SJCRH30 (cell line): ENCODE measurements around the gene MMP24. TPM values are rescaled to one million over a fixed set of nuclear protein-coding genes. Genes with fewer than 3 reads are reported as not detected.
"Not testable (repeated sequence)": the region's sequence is repeated elsewhere in the genome, so short reads cannot be mapped to it uniquely, and the experiment has no call there.

ENCODE experiments used
- DNase-seq, 2 experiments: peaks; one replicate each; pipeline ENCODE4 v3.0.0-alpha.2; 2015 to 2020
- H3K27ac ChIP-seq: fragments of 250-450 bp; sonication (Bioruptor Pico); 2 replicates; pipeline ENCODE4 v1.5.1; 2020; ENCODE audit warnings: mild to moderate bottlenecking, moderate library complexity
- H3K27me3 ChIP-seq: fragments of 250-450 bp; sonication (Bioruptor Pico); 2 replicates; pipeline ENCODE4 v1.5.1; 2020; ENCODE audit warnings: mild to moderate bottlenecking, moderate library complexity
- H3K36me3 ChIP-seq: fragments of 250-450 bp; sonication (Bioruptor Pico); 2 replicates; pipeline ENCODE4 v1.5.1; 2020; ENCODE audit warnings: mild to moderate bottlenecking, moderate library complexity
- H3K4me1 ChIP-seq: fragments of 250-450 bp; sonication (Bioruptor Pico); 2 replicates; pipeline ENCODE4 v1.5.1; 2020; ENCODE audit warnings: mild to moderate bottlenecking, moderate library complexity
- H3K4me3 ChIP-seq: fragments of 250-450 bp; sonication (Bioruptor Pico); 2 replicates; pipeline ENCODE4 v1.5.1; 2020; ENCODE audit warnings: mild to moderate bottlenecking, moderate library complexity
- H3K9me3 ChIP-seq: fragments of 250-450 bp; sonication (Bioruptor Pico); replicated peaks from 2 replicates; pipeline ENCODE4 v1.5.1; 2020; ENCODE audit warnings: mild to moderate bottlenecking, moderate library complexity
- total RNA-seq: library from RNA; depleted of rRNA; stranded (reverse); fragments of >200 nt; shearing (Covaris generic); gene quantifications from 2 replicates; pipeline ENCODE4 v1.2.3, GENCODE V29; 2014

The MMP24 gene
- total RNA-seq, 1 experiment from 2014 or later = not detected

DNA sequence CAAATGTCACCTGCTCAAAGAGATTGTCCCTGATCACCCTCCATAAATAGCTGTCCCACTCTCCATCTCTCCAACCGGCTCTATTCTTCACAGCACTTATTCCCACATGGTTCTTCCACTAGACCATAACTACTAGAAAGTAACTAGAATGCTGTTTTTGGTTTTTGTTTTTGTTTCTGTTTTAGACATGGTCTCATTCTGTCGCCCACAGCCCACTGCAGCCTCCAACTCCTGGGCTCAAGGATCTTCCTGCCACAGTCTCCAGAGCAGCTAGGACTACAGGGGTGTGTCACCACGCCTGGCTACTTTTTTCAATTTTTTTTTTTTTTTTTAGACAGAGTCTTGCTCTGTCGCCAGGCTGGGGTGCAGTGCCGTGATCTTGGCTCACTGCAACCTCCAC is 12.2 kb downstream of the MMP24 start:
- no peak overlapping the region for H3K4me3 ChIP-seq
- 0 out of 2 replicates have a peak, but pooled peaks cover 5% of the 10 kb centered on the region for H3K9me3 ChIP-seq
- H3K4me1 ChIP-seq = no peaks in the 10 kb centered on the region
- no peak overlapping the region for H3K27ac ChIP-seq
- no peaks in the 10 kb centered on the region for H3K36me3 ChIP-seq
- H3K27me3 ChIP-seq = peaks cover 4% of the 10 kb centered on the region
- DNase-seq = no peak

DNA sequence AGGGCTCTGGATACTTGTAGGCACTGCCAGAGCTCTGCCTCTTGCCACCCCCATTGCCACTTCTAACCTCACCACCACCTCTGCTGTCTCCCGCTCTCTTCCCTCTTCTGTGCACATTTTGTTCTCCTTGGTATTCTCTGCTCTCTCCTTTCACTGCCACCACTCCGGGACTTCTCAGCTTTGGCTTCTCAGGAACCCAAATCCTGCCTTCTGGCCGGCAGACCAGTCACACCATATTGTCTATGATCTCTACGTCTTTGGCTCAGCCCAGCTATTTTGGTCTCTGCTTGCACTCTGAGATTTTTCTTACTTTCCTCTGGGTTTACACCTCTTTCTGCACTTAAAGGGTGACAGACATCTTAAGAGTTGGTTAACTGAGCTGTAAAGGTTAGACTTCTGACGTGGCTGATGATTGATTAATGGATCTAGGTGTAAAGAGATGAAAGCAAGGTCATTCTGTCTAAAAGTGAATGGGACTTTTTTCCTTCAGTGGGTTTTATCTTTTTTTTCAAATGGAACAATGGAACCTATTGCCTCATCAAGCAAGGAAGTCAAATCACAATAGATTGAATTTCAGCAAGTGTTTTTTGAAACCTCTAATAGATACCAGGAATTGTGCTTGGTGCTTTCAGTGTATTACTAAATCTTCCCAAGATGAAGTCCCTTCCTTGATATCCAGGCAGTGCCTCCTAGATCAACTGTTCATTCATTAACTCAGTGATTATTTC is 13.8 kb downstream of the MMP24 start:
- no peak for DNase-seq
- Histone ChIP-seq H3K27ac (no peak overlapping the region), H3K4me1 (no peaks in the 10 kb centered on the region), H3K27me3 (peaks cover 4% of the 10 kb centered on the region), H3K9me3 (0 out of 2 replicates have a peak, but pooled peaks cover 5% of the 10 kb centered on the region), H3K36me3 (no peaks in the 10 kb centered on the region), H3K4me3 (no peak overlapping the region)

DNA sequence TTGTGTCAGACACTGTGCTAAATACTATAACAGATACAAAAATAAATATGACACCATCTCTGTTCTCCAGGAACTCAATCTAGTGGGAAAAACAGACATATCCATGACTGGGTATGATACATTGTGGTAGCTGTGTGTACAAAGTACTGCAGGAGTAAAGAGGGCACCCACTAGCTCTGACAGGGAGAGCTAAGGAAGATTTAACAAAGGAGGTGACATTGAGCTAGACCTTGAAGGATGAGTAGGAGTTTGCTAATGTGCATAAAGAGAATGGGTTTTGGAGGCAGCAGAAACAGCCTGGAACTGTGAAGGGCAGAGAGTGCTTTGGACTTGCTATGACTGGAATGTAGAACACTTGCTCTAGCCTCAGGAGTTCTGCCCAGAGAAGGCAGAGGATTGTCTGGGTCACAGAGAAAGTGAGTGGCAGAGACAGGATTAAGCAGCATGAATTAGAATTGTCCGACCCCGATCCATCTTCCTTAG is 14.4 kb downstream of the MMP24 start:
- 0 out of 2 replicates have a peak, but pooled peaks cover 5% of the 10 kb centered on the region for H3K9me3 ChIP-seq
- H3K4me3 ChIP-seq = no peak overlapping the region
- H3K4me1 ChIP-seq = no peaks in the 10 kb centered on the region
- H3K27ac ChIP-seq = no peak overlapping the region
- no peaks in the 10 kb centered on the region for H3K36me3 ChIP-seq
- DNase-seq = no peak
- peaks cover 4% of the 10 kb centered on the region for H3K27me3 ChIP-seq

DNA sequence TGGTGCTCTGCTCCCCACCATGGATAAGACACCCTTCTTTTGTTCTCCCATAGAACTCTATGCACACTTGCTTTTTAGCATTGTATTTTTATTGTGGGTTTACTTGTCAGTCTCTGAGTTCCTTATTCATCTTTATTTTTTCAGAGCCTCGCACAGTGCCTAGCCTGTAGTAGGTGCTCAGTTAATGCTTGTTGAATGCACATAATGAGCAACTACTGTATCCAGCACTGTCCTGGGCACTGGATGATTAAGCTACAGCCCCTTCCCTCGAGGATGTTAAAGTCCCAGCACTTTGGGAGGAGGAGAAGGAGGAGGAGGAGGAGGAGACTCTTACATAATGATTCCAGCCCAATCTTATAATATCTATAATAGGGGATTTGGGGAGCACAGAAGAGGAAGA is 16.8 kb downstream of the MMP24 start:
- H3K4me1 ChIP-seq = no peaks in the 10 kb centered on the region
- H3K27ac ChIP-seq = no peak overlapping the region
- no peak overlapping the region for H3K4me3 ChIP-seq
- no peaks in the 10 kb centered on the region for H3K36me3 ChIP-seq
- DNase-seq = no peak
- peaks cover 4% of the 10 kb centered on the region; the same call in 1 of the 2 replicates for H3K27me3 ChIP-seq
- no peaks in the 10 kb centered on the region for H3K9me3 ChIP-seq

DNA sequence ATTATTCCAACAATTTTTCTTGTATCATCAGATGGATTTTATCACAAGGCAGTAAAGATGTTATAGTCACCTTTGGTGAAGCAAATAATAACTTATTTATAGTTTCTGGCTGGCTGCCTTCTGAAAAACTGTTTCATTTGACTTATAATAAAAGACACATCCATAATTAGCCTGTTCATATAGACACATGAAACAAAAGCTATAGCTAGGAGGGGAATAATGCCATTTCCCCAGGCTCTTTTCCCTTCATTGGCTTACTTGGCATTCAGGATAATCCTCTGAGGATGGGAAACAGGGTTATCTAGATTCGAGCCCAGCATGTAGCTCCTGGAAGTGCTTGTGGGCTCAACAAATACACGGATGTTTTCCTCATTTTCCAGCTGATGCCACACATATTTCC is 17.5 kb downstream of the MMP24 start:
- no peak overlapping the region for H3K4me3 ChIP-seq
- no peaks in the 10 kb centered on the region for H3K36me3 ChIP-seq
- H3K27me3 ChIP-seq = peaks cover 4% of the 10 kb centered on the region; the same call in 1 of the 2 replicates
- DNase-seq = no peak
- no peaks in the 10 kb centered on the region for H3K9me3 ChIP-seq
- no peaks in the 10 kb centered on the region for H3K4me1 ChIP-seq
- H3K27ac ChIP-seq = no peak overlapping the region

DNA sequence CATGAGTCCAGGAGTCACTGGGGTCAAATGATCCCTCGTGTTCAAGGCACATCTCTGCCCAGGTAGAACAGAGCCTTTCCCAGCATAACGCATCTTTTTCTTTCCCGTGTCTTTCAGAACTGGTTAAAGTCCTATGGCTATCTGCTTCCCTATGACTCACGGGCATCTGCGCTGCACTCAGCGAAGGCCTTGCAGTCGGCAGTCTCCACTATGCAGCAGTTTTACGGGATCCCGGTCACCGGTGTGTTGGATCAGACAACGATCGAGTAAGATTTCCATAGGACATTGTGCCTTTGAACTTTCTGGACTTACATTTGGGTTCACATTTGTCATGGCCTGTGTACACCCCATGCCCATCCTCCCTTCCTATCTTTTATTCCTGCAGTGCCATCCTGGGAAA is 20.2 kb downstream of the MMP24 start:
- H3K9me3 ChIP-seq = no peaks in the 10 kb centered on the region
- DNase-seq = no peak
- H3K4me3 ChIP-seq = no peak overlapping the region
- no peaks in the 10 kb centered on the region for H3K36me3 ChIP-seq
- no peaks in the 10 kb centered on the region for H3K4me1 ChIP-seq
- H3K27ac ChIP-seq = no peak overlapping the region
- no peaks in the 10 kb centered on the region; the same call in 1 of the 2 replicates for H3K27me3 ChIP-seq

DNA sequence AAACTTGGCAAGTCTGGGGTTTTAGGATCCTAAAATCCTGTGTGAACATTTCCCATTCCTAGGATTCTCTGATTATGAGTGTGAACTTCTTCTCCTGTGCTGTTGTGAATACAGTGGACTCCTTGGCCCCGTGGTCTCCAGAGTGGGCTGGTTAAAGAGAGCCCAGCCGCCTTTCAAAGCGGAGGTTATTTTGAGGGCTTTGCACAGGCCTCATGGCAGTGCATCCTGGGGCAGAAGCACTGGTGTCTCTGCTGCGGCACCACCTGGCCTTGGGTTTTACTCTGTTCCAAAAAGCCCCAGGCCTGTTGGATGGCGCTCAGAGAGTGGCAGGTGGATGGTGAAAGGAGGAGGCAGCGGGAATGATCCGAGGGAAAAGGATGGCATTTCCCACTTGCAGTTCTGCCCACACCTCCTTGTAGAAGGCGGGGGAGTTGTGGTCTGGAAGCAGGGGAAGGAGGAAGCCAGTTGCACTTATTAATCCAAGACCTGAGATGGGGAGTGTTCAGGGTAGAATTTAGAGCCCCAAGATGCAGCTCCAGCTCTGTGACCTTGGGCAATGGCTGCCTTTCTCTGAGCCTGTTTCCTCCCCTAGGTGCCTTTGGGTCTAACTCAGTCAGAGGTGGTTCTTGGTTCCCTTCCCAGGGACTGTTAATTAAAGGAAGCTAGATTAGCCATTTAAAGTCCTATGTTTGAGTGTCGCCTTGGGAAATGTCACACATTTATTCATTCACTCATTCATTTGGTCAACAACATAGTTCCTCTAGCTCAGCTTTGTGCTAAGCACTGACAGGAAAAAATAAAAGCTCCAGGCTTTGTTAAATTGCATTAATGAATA is 22.4 kb downstream of the MMP24 start:
- Histone ChIP-seq H3K27ac (no peak overlapping the region), H3K27me3 (no peaks in the 10 kb centered on the region; the same call in 1 of the 2 replicates), H3K4me3 (no peak overlapping the region), H3K4me1 (no peaks in the 10 kb centered on the region), H3K9me3 (no peaks in the 10 kb centered on the region), H3K36me3 (no peaks in the 10 kb centered on the region)
- DNase-seq = peak in 1 of 2 experiments; percentile 40

DNA sequence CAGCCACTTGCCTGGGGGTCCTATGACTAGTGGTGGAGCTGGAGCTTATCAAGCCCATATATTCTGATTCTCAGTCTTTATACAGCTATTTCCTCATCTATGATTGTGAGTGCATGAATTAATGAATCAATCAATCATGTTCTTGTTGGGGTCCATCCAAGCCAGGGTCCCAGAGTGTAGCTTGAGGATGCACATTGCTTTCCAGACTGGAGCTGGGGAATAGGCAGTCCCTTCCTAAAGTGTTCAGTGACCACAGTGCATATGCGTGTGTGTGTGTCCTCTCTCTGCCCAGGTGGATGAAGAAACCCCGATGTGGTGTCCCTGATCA is 25.1 kb downstream of the MMP24 start:
- no peaks in the 10 kb centered on the region for H3K4me1 ChIP-seq
- no peak for DNase-seq
- H3K4me3 ChIP-seq = no peak overlapping the region
- H3K9me3 ChIP-seq = no peaks in the 10 kb centered on the region
- H3K36me3 ChIP-seq = no peaks in the 10 kb centered on the region
- no peaks in the 10 kb centered on the region; the same call in 1 of the 2 replicates for H3K27me3 ChIP-seq
- H3K27ac ChIP-seq = no peak overlapping the region

DNA sequence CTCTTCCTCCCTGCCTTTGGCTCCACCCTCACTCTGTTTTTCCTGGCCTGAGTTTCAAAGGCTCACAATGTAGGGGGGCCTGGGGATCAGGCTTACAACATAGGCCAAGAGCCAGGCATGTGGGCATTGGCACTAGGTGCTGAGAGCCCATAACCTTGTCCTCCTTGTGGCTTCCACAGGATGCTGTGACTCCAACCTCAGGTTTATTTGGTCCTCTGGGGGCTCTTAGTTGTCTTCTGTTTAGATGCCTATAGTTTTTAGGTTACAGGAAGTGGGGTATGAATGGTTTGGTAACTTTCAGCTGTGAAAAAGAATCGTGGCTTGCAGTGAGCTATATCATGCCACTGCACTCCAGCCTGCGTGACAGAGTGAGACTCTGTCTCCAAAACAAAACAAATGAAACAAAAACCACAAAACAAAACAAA is 25.6 kb downstream of the MMP24 start:
- no peak overlapping the region for H3K4me3 ChIP-seq
- no peaks in the 10 kb centered on the region for H3K36me3 ChIP-seq
- H3K27ac ChIP-seq = no peak overlapping the region
- no peaks in the 10 kb centered on the region for H3K9me3 ChIP-seq
- DNase-seq = no peak
- H3K4me1 ChIP-seq = no peaks in the 10 kb centered on the region
- no peaks in the 10 kb centered on the region; the same call in 1 of the 2 replicates for H3K27me3 ChIP-seq

DNA sequence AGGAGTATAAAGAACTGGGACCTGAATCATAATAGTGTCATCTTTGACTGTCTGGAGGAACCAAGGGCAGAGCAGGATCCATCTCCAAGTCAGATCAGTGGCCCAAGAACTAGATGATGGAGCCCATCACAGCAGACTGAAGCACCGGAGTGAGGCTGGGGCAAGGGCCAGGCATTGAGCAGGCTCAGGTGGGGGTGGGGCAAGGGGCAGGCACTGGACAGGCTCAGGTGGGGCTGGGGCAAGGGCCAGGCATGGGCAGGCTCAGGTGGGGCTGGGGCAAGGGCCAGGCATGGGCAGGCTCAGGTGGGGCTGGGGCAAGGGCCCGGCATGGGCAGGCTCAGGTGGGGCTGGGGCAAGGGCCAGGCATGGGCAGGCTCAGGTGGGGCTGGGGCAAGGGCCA is 26.1 kb downstream of the MMP24 start:
- not testable (repeated sequence) for H3K9me3 ChIP-seq, H3K4me3 ChIP-seq, DNase-seq, H3K27me3 ChIP-seq, H3K4me1 ChIP-seq, H3K27ac ChIP-seq, H3K36me3 ChIP-seq

DNA sequence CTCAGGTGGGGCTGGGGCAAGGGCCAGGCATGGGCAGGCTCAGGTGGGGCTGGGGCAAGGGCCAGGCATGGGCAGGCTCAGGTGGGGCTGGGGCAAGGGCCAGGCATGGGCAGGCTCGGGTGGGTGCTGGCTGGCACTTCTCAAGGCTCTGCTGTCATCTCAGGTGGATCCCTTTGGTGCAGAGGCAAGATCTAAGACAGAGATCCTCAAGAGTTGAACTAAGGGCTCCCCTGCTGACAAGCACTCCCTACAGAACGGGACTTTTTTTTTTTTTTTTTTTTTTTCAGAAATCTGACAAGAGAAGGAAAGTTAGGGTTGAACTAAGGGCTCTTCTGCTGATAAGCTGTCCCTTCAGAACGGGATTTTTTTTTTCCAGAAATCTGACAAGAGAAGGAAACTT is 26.5 kb downstream of the MMP24 start:
- H3K27me3 ChIP-seq = no peaks in the 10 kb centered on the region; the same call in 1 of the 2 replicates
- no peaks in the 10 kb centered on the region for H3K9me3 ChIP-seq
- peaks cover 1% of the 10 kb centered on the region; the same call in 1 of the 2 replicates for H3K4me1 ChIP-seq
- H3K27ac ChIP-seq = no peak overlapping the region
- no peaks in the 10 kb centered on the region for H3K36me3 ChIP-seq
- no peak for DNase-seq
- no peak overlapping the region for H3K4me3 ChIP-seq

DNA sequence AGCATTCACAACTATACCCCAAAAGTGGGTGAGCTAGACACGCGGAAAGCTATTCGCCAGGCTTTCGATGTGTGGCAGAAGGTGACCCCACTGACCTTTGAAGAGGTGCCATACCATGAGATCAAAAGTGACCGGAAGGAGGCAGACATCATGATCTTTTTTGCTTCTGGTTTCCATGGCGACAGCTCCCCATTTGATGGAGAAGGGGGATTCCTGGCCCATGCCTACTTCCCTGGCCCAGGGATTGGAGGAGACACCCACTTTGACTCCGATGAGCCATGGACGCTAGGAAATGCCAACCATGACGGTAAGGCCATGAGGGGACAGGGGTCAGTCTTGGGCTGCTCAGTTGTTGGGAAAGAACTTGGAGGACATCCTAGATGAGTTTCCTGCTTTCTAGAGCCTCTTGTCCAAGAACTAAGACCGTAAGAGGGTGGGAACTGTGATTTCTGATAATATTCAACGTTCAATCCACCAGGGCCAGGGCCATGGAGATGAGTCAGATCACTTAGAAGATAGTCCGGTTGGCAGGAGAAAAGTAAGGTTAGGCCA is 28.0 kb downstream of the MMP24 start:
- Histone ChIP-seq H3K27ac (no peak overlapping the region), H3K27me3 (no peaks in the 10 kb centered on the region; the same call in 1 of the 2 replicates), H3K36me3 (no peaks in the 10 kb centered on the region), H3K4me1 (peaks cover 5% of the 10 kb centered on the region; the same call in 1 of the 2 replicates), H3K4me3 (no peak overlapping the region), H3K9me3 (no peaks in the 10 kb centered on the region)
- DNase-seq = no peak

DNA sequence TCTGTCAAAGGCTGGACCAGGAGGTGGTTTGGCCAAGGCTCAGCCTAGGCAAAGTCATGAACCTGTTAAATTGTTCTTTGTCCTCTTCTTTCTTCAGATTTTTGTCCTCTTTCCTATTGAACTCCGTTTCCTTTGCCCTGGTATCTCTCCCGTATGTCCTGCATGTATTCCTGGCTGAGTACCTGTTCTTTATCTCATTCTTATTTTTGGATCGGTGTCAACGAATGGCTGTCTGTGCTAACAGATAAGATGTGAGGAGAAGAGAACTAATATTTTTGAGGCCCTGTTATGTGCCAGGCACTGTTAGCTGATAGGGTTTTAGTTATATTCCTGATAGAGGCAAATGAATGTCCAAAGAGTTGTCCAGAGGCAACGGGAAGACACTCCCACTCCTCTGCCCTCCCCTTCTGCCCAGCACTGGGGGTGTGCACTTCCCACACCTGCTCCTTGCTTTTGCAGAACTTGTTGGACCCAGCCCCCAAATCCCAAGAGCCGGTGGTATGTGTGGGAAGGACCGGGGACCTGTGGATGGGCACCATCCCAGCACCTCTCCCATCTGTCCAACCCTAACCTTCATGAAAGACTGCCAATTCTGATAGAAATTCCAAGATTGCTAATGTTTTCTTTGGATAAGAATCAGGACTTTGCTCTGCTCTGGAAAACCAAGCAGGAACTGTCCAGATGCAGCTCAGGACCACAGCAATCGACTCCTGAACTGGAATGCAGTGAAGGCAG is 30.9 kb downstream of the MMP24 start:
- no peak overlapping the region for H3K27ac ChIP-seq
- no peaks in the 10 kb centered on the region for H3K27me3 ChIP-seq
- DNase-seq = no peak
- H3K4me1 ChIP-seq = peaks cover 5% of the 10 kb centered on the region; the same call in 1 of the 2 replicates
- no peaks in the 10 kb centered on the region for H3K9me3 ChIP-seq
- no peaks in the 10 kb centered on the region for H3K36me3 ChIP-seq
- H3K4me3 ChIP-seq = no peak overlapping the region

DNA sequence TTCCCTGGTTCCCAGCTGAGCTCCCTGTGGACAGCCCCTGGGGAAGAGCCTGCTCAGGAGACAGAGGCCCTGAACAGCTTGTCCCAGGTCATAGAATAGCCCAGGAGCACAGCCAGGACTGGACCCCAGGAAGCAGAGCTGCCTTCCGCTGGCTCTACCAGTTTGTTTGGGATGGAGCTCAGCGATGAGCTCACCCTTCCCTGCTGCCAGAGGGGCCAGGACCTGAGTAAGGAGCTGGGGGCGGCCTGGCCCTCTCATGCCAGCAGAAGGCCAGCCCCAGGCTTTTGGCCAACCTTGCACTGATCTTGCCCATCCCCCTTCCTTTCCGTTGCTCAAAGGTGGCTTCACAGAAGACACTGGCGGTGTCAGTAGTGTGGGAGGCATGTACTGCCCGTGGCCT is 33.9 kb downstream of the MMP24 start:
- H3K27me3 ChIP-seq = no peaks in the 10 kb centered on the region
- H3K36me3 ChIP-seq = no peaks in the 10 kb centered on the region
- no peaks in the 10 kb centered on the region for H3K9me3 ChIP-seq
- H3K4me3 ChIP-seq = no peak overlapping the region
- H3K27ac ChIP-seq = no peak overlapping the region
- H3K4me1 ChIP-seq = peaks cover 17% of the 10 kb centered on the region
- DNase-seq = no peak
